ENCODE results near the gene UVRAG.

UVRAG gene

GRCh38 chr11:75884321-75884720 lies 69.3 kb downstream of the UVRAG start:
- no peak for DNase-seq

GRCh38 chr11:75888416-75888815 lies 73.4 kb downstream of the UVRAG start:
- no peak for DNase-seq

- DNase-seq = no peak
Measured at GRCh38 chr11:75891947-75892739, 77.1 kb downstream of the UVRAG start.

- DNase-seq = no peak
Measured at GRCh38 chr11:75893251-75893650, 78.2 kb downstream of the UVRAG start.

GRCh38 chr11:75894036-75894585 lies 79.1 kb downstream of the UVRAG start:
- no peak for DNase-seq

GRCh38 chr11:75896843-75897419 lies 81.9 kb downstream of the UVRAG start:
- DNase-seq = no peak

- DNase-seq = no peak
Measured at GRCh38 chr11:75898871-75899270, 83.9 kb downstream of the UVRAG start.

GRCh38 chr11:75899806-75900205 lies 84.8 kb downstream of the UVRAG start:
- no peak for DNase-seq

- no peak for DNase-seq
Measured at GRCh38 chr11:75900848-75901247, 85.8 kb downstream of the UVRAG start.

- no peak for DNase-seq
Measured at GRCh38 chr11:75902631-75903030, 87.6 kb downstream of the UVRAG start.

- DNase-seq = no peak
Measured at GRCh38 chr11:75903276-75903675, 88.3 kb downstream of the UVRAG start.

GRCh38 chr11:75905434-75905833 lies 90.4 kb downstream of the UVRAG start:
- no peak for DNase-seq

GRCh38 chr11:75907906-75908527 lies 93.0 kb downstream of the UVRAG start:
- DNase-seq = no peak

GRCh38 chr11:75910426-75911145 lies 95.6 kb downstream of the UVRAG start:
- no peak for DNase-seq

- DNase-seq = no peak
Measured at GRCh38 chr11:75911459-75911858, 96.4 kb downstream of the UVRAG start.

GRCh38 chr11:75913984-75914383 lies 99.0 kb downstream of the UVRAG start:
- no peak for DNase-seq

GRCh38 chr11:75916882-75917281 lies 101.9 kb downstream of the UVRAG start:
- no peak for DNase-seq

- no peak for DNase-seq
Measured at GRCh38 chr11:75918331-75918730, 103.3 kb downstream of the UVRAG start.

- DNase-seq = no peak
Measured at GRCh38 chr11:75919525-75919924, 104.5 kb downstream of the UVRAG start.

GRCh38 chr11:75920848-75921247 lies 105.8 kb downstream of the UVRAG start:
- no peak for DNase-seq

GRCh38 chr11:75921808-75922207 lies 106.8 kb downstream of the UVRAG start:
- no peak for DNase-seq

- DNase-seq = no peak
Measured at GRCh38 chr11:75924966-75925784, 110.2 kb downstream of the UVRAG start.

All from activated naive CD4-positive, alpha-beta T cell (primary cell).